Panc1 (cell line): Measurements from ENCODE around the gene ARL6IP4.

ENCODE experiments used
- TF ChIP-seq, protein P1 (sequence below): fragments of 450-650 bp; IDR thresholded peaks from 2 replicates; pipeline ENCODE4 v1.5.1; 2017; ENCODE audit warnings: mild to moderate bottlenecking
- TF ChIP-seq, protein P2 (sequence below), 2 experiments: IDR thresholded peaks; 2 replicates each; pipeline ENCODE4 v1.6.1; 2011 to 2012; ENCODE audit warnings: low read depth in 2 of 2, control low read depth in 1 of 2, low read length in 1 of 2, mild to moderate bottlenecking in 1 of 2, moderate library complexity in 1 of 2; ENCODE audit not compliant: insufficient read depth in 1 of 2

DNA sequence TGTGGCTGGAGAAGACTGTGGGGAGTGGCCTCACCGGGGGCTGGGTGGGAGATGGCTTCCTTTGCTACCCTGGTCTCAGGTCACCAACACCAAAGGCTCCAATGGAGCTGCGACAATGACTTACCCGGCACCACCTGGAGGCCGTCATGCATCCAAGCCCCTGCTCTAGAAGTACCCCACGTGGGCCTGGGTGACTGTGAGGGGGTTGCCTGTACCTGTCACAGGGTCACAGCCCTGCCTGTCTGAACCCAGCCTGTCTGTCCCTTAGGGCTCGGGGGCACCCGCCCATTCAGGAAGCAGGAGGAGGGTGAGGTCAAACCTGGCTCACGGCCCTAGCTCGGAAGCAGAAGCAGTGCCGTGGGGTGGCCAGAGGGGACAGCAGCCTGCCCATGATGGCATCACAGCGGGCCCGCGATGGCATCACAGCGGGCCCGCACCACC lies 33.1 kb upstream of the ARL6IP4 start:
- TF ChIP-seq, protein P1, sequence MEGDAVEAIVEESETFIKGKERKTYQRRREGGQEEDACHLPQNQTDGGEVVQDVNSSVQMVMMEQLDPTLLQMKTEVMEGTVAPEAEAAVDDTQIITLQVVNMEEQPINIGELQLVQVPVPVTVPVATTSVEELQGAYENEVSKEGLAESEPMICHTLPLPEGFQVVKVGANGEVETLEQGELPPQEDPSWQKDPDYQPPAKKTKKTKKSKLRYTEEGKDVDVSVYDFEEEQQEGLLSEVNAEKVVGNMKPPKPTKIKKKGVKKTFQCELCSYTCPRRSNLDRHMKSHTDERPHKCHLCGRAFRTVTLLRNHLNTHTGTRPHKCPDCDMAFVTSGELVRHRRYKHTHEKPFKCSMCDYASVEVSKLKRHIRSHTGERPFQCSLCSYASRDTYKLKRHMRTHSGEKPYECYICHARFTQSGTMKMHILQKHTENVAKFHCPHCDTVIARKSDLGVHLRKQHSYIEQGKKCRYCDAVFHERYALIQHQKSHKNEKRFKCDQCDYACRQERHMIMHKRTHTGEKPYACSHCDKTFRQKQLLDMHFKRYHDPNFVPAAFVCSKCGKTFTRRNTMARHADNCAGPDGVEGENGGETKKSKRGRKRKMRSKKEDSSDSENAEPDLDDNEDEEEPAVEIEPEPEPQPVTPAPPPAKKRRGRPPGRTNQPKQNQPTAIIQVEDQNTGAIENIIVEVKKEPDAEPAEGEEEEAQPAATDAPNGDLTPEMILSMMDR: no peak
- TF ChIP-seq, protein P2, sequence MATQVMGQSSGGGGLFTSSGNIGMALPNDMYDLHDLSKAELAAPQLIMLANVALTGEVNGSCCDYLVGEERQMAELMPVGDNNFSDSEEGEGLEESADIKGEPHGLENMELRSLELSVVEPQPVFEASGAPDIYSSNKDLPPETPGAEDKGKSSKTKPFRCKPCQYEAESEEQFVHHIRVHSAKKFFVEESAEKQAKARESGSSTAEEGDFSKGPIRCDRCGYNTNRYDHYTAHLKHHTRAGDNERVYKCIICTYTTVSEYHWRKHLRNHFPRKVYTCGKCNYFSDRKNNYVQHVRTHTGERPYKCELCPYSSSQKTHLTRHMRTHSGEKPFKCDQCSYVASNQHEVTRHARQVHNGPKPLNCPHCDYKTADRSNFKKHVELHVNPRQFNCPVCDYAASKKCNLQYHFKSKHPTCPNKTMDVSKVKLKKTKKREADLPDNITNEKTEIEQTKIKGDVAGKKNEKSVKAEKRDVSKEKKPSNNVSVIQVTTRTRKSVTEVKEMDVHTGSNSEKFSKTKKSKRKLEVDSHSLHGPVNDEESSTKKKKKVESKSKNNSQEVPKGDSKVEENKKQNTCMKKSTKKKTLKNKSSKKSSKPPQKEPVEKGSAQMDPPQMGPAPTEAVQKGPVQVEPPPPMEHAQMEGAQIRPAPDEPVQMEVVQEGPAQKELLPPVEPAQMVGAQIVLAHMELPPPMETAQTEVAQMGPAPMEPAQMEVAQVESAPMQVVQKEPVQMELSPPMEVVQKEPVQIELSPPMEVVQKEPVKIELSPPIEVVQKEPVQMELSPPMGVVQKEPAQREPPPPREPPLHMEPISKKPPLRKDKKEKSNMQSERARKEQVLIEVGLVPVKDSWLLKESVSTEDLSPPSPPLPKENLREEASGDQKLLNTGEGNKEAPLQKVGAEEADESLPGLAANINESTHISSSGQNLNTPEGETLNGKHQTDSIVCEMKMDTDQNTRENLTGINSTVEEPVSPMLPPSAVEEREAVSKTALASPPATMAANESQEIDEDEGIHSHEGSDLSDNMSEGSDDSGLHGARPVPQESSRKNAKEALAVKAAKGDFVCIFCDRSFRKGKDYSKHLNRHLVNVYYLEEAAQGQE (IDR thresholded peaks at IDR 0.05; ENCODE audit: insufficient read depth in 1 of 2, low read depth in 2 of 2, low read length in 1 of 2): no peak
